ENCODE data around the gene ARHGAP22.

DNA sequence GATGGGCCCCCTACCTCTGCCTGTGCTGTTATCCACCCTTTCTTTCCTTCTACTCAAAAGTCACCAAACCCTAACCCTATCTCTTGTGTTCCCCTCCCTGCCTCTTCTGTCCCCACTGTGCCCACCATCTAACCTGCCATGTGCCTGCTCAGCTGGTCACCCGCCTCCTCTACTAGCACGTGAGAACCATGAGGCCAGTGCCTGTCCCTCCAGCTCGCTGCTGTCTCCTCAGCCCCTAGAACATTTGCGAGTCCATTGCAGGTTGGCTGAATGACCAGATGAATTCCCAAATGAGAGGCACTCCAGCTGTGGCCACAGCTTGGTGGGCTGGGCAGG lies 129.0 kb downstream of the ARHGAP22 start:
- TF ChIP-seq EZH2phosphoT487 (IDR thresholded peaks at IDR 0.05; ENCODE audit: insufficient read depth, low read depth) (no peak), EZH2 (IDR thresholded peaks at IDR 0.05; ENCODE audit: insufficient read depth, poor library complexity, severe bottlenecking) (no peak)
